Thyroid gland (tissue), 4 donors: ENCODE results near the gene RPS6KA5.

Experiments used
- CTCF ChIP-seq, 6 experiments: fragments of 200-600 bp in 3 of 6; fragments of 450-650 bp in 3 of 6; sonication (generic) in 3 of 6; IDR thresholded peaks; one replicate each; pipeline ENCODE4 v1.5.1; 2016 to 2019; ENCODE audit warnings: antibody characterized with exemption in 6 of 6, mild to moderate bottlenecking in 2 of 6, inconsistent platforms in 1 of 6, moderate library complexity in 1 of 6
- POLR2A ChIP-seq, 2 donors: fragments of 450-650 bp; IDR thresholded peaks; one replicate each; pipeline ENCODE4 v1.6.1; 2017; ENCODE audit warnings: antibody characterized with exemption in 2 of 2, mild to moderate bottlenecking in 2 of 2, moderate library complexity in 1 of 2

GRCh38 chr14:90962505-90963109 is 97.8 kb downstream of the RPS6KA5 start:
- TF ChIP-seq POLR2A (IDR thresholded peaks at IDR 0.05): no peak
- no peak for TF ChIP-seq CTCF (IDR thresholded peaks at IDR 0.05)
